GM18870 (cell line): ENCODE results near the gene HAL.

ENCODE experiments used
- ATAC-seq: cut with Tn5 transposase; IDR thresholded peaks from one replicate; pipeline ENCODE4 v1.9.1; 2021; ENCODE audit warnings: moderate library complexity; ENCODE audit not compliant: unreplicated experiment

Gene HAL

GRCh38 chr12:96015672-96016071 lies 19.5 kb upstream of the HAL start:
- ATAC-seq: no peak

- ATAC-seq: no peak
Observed at GRCh38 chr12:96014943-96015599, 18.9 kb upstream of the HAL start.

- no peak for ATAC-seq
Observed at GRCh38 chr12:96007729-96008128, 11.6 kb upstream of the HAL start.

- ATAC-seq: no peak
Observed at GRCh38 chr12:96006727-96007126, 10.6 kb upstream of the HAL start.

GRCh38 chr12:96000858-96001257 lies 4.7 kb upstream of the HAL start:
- ATAC-seq: no peak

GRCh38 chr12:95999484-95999883 lies 3.3 kb upstream of the HAL start:
- ATAC-seq: no peak

GRCh38 chr12:95998611-95999286 lies 2.6 kb upstream of the HAL start:
- peak; percentile 91 for ATAC-seq

- ATAC-seq: no peak
Observed at GRCh38 chr12:95997911-95998510, 1.9 kb upstream of the HAL start.

- no peak for ATAC-seq
Observed at GRCh38 chr12:95997276-95997675, 1.1 kb upstream of the HAL start.

GRCh38 chr12:95995238-95996031 lies 709 bp downstream of the HAL start:
- ATAC-seq: no peak

- ATAC-seq: no peak
Observed at GRCh38 chr12:95994476-95994875, 1.7 kb downstream of the HAL start.

- no peak for ATAC-seq
Observed at GRCh38 chr12:95993907-95994306, 2.2 kb downstream of the HAL start.

GRCh38 chr12:95990136-95990535 lies 6.0 kb downstream of the HAL start:
- ATAC-seq: no peak

- no peak for ATAC-seq
Observed at GRCh38 chr12:95989504-95990123, 6.5 kb downstream of the HAL start.

GRCh38 chr12:95988506-95989275 lies 7.5 kb downstream of the HAL start:
- ATAC-seq: no peak

- no peak for ATAC-seq
Observed at GRCh38 chr12:95986635-95987570, 9.2 kb downstream of the HAL start.

- ATAC-seq: no peak
Observed at GRCh38 chr12:95984682-95985081, 11.5 kb downstream of the HAL start.

GRCh38 chr12:95982602-95983001 lies 13.5 kb downstream of the HAL start:
- no peak for ATAC-seq

GRCh38 chr12:95980437-95980836 lies 15.7 kb downstream of the HAL start:
- no peak for ATAC-seq
